T-helper 17 cell (primary cell): ENCODE results near the gene DELE1. TPM values are rescaled to one million over a fixed set of nuclear protein-coding genes. Genes with fewer than 3 reads are reported as not detected.

Experiments
- ATAC-seq: fragments of 150-1000 bp; cut with Tn5 transposase; 2 replicates; pipeline ENCODE4 v1.10.0; 2021; ENCODE audit warnings: mild to moderate bottlenecking, moderate library complexity
- DNase-seq, 3 donors: peaks; one replicate each; pipeline versions ENCODE4 v3.0.0 to v3.0.0-alpha.2; 2020 to 2021
- H3K9me3 ChIP-seq: one replicate; pipeline ENCODE4 v1.7.0; 2013; ENCODE audit warnings: low read length, mild to moderate bottlenecking; ENCODE audit not compliant: control insufficient read depth, poor library complexity, severe bottlenecking
- H3K27ac Mint-ChIP-seq: one replicate; pipeline ENCODE4 v1.8.0; 2022; ENCODE audit warnings: mild to moderate bottlenecking, moderate library complexity, mixed read lengths
- H3K27me3 Mint-ChIP-seq: one replicate; pipeline ENCODE4 v1.8.0; 2022; ENCODE audit warnings: mixed read lengths
- H3K36me3 Mint-ChIP-seq: one replicate; pipeline ENCODE4 v1.8.0; 2022; ENCODE audit warnings: low read depth, mixed read lengths
- H3K4me1 Mint-ChIP-seq: one replicate; pipeline ENCODE4 v1.8.0; 2022; ENCODE audit warnings: mild to moderate bottlenecking, mixed read lengths
- H3K4me3 Mint-ChIP-seq: one replicate; pipeline ENCODE4 v1.8.0; 2022; ENCODE audit warnings: mild to moderate bottlenecking, moderate library complexity, mixed read lengths
- total RNA-seq, 4 donors: library from RNA in 2 of 4; stranded (reverse) in 2 of 4; gene quantifications; one replicate each; pipeline ENCODE4 v1.2.3 and lab custom pipeline; 2022 to 2026

The DELE1 gene
- total RNA-seq, 2 donors from 2014 or later = 76.6 to 86.7 TPM

DNA sequence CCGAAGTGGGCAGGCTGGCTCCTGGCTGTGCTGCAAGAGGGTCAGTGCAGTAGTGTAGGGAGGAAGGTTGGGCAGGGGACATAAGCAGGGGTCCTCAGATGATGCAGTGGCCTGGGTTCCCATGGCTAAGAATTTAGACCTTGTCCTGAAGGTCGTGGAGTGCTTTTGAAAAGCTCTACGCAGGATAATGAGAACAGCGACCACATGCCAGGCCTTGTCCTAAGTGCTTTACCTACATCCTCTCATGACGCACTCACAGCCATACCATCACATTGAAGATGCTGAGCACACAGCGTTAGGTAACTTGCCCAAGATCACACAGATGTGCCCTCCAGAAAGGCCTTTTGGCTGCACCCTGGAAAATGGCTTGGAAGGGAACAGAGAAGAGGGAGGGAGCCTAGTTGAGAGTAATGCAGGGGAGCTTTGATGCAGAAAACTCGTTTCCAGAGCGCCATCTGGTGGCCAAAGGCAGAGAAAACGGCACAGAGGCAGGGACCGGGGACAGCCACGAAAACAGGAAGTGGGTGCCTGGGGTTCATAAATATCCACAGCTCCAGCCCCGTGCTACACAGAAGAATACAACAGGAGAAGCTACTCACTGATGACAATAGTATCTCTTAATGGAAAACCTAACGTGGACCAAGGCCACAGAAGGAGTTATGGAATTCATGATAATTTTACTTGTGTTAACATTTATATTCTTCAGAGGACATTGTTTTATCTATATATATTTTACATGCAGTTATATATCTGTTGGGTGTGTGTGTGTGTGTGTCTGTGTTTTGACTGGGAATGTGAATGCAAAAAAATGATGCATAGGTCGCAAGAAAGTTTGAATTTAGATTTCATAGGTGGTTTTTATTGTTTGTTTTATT is 37.0 kb downstream of the DELE1 start:
- ATAC-seq = peak; percentile 96
- H3K9me3 ChIP-seq = no peaks in the 10 kb centered on the region
- Mint-ChIP-seq H3K27me3 (no peaks in the 10 kb centered on the region), H3K27ac (peak overlapping the region; percentile 84), H3K4me1 (peaks cover 31% of the 10 kb centered on the region), H3K4me3 (peak overlapping the region; percentile 74), H3K36me3 (peaks cover 3% of the 10 kb centered on the region)
- peak; percentile 71 to 87 (median 79) for DNase-seq

DNA sequence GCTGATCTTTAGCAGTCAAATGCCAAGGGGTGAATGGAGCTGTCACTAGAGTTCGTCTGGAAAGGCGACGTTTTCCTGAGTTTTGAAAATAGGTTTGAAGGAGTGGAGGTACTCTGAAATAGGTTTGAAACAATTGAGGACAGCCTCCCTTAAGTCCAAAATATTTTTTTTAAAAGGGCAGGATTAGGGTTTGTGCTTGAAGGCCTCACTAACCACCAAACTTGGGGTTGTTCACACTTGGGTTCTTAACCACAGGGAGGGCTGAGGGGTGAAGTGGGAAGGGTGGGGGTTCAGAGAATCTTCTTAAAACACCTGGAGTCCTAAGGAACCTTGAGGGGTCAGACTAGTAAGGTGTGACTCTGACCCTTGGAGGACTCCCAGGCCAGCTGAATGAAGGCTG is 37.8 kb downstream of the DELE1 start:
- no peaks in the 10 kb centered on the region for H3K9me3 ChIP-seq
- H3K36me3 Mint-ChIP-seq = peaks cover 3% of the 10 kb centered on the region
- no peak overlapping the region for H3K4me3 Mint-ChIP-seq
- ATAC-seq = no peak
- peaks cover 31% of the 10 kb centered on the region for H3K4me1 Mint-ChIP-seq
- no peaks in the 10 kb centered on the region for H3K27me3 Mint-ChIP-seq
- DNase-seq = no peak
- peak overlapping the region; percentile 84 for H3K27ac Mint-ChIP-seq

DNA sequence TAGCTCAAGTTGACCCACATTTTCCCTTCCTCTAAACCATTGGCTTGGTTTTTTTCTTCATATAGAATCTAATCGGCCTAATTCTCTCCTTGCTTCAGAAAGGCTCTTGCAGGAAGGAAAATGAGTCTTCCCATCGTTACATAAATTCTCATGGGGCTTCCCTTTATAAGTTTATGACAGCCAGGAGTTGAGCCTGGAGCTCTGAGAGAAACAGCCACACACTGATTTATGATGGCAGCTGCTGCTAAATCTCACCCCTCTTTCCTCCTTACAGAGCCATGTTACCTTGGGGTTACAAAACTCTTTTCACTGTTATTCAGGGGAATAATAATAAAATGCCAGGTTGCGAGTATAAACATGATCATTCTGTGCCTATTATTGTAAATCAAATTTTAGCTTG is 40.0 kb downstream of the DELE1 start:
- peaks cover 3% of the 10 kb centered on the region for H3K36me3 Mint-ChIP-seq
- ATAC-seq = no peak
- H3K9me3 ChIP-seq = no peaks in the 10 kb centered on the region
- H3K27me3 Mint-ChIP-seq = no peaks in the 10 kb centered on the region
- H3K4me1 Mint-ChIP-seq = peaks cover 28% of the 10 kb centered on the region
- H3K4me3 Mint-ChIP-seq = no peak overlapping the region
- no peak for DNase-seq
- no peak overlapping the region for H3K27ac Mint-ChIP-seq

DNA sequence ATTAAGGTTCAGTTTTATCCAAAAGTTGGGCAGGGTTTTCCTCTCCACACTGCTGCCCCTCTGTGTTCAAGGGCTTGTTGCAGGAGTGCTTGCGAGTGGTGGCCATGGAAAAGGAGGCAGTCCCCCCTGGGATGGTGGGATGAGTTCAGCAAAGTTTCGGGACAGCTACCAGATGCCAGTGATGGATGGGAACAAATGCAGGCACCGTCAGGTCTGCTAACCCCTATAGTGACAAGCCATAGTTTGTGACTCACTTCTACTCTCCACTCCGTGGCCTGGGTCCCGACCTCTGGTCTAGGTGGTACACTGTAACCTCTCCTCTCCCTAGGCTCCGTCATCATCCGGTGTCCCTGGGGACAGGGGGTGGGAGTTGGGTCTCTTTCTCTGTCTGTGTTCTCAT is 41.4 kb downstream of the DELE1 start:
- H3K9me3 ChIP-seq = no peaks in the 10 kb centered on the region
- no peak overlapping the region for H3K4me3 Mint-ChIP-seq
- H3K36me3 Mint-ChIP-seq = peaks cover 5% of the 10 kb centered on the region
- no peaks in the 10 kb centered on the region for H3K27me3 Mint-ChIP-seq
- H3K4me1 Mint-ChIP-seq = peaks cover 29% of the 10 kb centered on the region
- no peak overlapping the region for H3K27ac Mint-ChIP-seq
- DNase-seq (no peak), ATAC-seq (no peak)

DNA sequence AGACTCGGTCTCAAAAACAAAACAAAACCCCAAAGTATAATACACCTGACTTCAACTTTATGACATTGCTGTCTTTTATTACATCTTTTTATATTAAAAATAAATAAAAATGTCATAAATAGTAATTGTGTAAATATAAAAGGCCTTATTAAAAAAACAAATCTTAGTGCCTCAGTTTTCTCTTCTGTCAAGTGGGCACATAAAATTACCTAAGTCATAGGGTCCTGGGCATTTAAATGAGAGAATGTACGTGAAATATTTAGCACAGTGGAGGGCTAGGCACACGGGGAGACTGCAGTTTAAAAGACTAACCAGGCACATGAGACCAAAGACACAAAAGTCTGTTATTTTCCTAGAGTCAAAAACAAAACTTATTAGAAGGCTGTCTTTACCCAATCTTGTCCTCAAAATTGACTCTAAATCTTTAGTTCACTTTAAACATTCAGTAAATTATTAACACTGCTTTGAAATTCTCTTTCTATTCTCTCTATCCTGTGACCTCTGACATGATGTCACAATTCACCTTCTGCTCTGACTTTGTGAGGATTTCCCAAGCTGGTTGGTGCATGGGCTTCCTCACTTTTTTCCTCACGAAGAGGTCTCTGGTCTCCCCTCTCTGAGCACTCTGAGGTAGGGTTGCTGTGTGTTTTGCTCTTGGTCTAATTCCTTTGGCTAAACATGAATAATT is 42.7 kb downstream of the DELE1 start:
- Mint-ChIP-seq H3K27me3 (no peaks in the 10 kb centered on the region), H3K4me3 (no peak overlapping the region), H3K4me1 (peaks cover 25% of the 10 kb centered on the region), H3K27ac (no peak overlapping the region), H3K36me3 (peaks cover 5% of the 10 kb centered on the region)
- no peak for ATAC-seq
- DNase-seq = no peak
- no peaks in the 10 kb centered on the region for H3K9me3 ChIP-seq

DNA sequence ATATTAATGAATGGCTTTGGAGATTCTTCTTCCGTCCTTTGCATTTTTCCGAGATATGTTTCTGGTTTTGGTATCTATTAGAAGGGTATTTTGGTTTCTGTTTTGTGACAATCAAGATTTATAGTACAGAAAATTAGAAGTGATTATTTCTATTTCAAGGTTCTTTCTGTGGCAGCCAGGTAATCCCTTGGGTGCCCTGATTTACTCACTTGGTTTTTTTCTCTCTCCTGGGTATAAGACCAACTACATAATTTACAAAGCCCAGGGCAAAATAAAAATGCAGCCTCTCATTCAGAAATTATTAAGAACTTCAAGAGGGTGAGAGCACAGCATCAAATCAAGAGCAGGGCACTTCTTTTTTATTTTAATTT is 43.3 kb downstream of the DELE1 start:
- Mint-ChIP-seq H3K4me3 (no peak overlapping the region), H3K27me3 (no peaks in the 10 kb centered on the region), H3K36me3 (peaks cover 5% of the 10 kb centered on the region), H3K4me1 (peaks cover 27% of the 10 kb centered on the region), H3K27ac (no peak overlapping the region)
- no peaks in the 10 kb centered on the region for H3K9me3 ChIP-seq
- ATAC-seq = no peak
- DNase-seq = no peak

DNA sequence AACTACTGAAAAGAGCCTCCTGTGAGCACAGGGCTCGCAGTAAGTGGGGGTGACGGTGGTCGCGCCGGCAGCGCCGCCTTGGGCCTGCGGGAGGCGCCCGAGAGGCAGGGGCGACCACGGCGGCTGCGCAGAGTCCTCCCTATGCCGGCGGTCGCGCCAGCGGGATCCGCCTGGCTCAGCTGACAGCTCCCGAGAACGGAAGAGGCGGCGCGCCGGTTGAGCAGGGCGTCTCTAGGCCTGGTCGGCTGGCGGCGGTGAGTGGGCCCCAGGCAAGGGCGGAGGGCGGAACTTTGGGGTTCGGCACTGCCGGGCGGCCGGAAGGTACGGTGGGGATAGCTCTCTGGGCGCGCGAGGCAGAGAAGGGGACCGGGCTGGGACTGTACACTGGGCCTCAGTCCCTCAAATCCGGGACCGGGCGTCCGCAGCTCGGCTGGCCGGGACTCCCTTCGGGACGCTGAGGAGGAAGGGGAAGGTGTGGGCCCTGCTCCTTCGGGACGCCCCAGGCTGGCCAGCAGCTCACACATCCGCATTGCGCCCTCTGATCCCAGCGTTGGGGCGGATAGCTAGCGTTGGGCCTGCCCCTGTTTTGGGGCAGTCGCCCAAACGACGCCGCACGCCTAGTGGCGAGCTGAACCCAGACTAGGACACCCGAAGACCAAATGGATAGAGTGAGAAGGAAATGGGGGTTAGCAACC is 45.4 kb downstream of the DELE1 start, which contains the start of gene RNF14:
TSS of gene RNF14 (plus strand) at position 192 of the 695 bp plus-strand sequence. CDS start 4,484 bp downstream, outside the sequence.
- Mint-ChIP-seq H3K27ac (peak within 1 kb of the TSS; percentile 96), H3K36me3 (peaks cover 2% of the 10 kb centered on the region), H3K4me1 (peaks cover 34% of the 10 kb centered on the region), H3K27me3 (no peaks in the 10 kb centered on the region), H3K4me3 (peak within 1 kb of the TSS; percentile 98)
- H3K9me3 ChIP-seq = no peaks in the 10 kb centered on the region
- peak; percentile 98 for ATAC-seq
- DNase-seq = peak; percentile 90 to 93 (median 91)

DNA sequence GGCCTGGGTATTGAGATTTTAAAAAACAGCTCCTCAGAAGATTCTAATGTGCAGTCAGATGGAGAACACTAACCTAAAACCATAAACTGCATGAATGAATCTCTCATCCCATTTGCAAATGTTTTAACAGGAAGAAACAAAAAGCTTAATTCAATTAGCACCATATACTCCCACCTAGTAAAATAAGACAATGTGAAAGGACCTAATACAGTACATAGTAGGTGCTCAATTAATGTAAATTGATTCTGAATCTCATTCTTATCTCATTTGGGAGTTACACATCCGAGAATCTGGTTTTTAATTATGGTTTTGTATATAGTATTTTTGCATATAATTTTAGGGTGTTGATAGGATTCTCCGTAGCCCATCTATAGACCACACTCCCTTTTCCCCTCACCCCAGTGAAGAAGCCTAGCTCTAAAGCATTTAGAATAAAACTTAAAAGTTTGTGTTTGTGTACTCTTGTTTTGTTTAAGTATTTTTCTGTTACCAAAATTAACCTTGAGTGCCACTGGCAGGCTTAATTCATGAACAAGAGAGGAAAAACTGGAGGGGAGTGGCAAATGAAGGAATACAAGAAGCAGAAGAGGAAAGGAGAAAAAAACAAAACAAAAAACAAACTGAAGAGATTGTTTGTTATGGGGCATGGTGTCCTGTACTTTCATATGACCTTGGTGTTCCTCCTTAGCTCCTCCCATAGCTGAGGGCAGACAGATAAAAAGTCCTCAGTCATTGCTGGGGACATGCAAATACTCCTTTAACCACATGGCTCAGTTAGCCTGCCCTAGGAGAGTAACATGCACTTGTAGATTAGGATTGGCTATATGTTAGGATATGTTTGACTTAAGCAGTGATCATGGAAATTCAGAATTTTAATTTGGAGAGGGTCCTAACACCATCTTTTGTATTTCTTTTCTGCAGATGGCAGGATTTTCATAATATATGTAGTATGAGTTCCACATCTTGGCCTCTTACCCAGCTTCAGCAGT is 46.4 kb downstream of the DELE1 start:
- DNase-seq (no peak), ATAC-seq (no peak)
- Mint-ChIP-seq H3K4me1 (peaks cover 34% of the 10 kb centered on the region), H3K27me3 (no peaks in the 10 kb centered on the region), H3K27ac (peak overlapping the region; percentile 96), H3K4me3 (peak overlapping the region; percentile 98), H3K36me3 (peaks cover 5% of the 10 kb centered on the region)
- H3K9me3 ChIP-seq = no peaks in the 10 kb centered on the region

DNA sequence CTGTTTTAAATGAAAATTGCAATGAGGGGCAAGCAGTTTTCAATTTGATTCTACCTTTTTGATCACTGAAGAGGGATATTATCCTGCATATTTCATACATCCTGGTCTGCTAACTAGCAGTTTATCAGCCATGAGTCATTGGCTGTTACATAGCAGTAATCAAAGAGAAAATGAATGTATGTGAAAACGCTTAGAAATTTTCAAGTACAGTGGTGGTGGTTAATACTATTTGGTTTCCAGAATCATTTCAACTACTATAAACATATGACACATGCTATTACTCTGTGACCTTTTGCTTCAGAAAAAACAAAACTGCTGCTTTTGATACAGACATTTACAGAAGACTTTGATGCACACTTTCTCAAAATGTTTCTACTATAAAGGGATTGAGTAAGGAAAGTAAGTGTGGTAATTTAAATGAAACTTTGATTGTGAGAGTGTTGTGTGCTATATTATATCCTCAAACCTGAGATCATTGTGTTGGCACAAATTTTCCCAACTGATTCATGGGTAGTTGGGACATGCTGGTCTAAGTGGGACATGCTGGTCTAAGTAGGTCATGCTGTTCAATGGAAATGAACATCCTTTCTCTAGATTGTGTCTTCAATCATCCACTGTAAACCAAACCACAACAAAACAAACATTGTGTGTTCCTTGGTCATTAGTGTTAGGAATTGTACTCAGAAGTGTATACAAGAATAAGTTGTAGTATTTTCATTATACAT is 50.4 kb downstream of the DELE1 start:
- ATAC-seq (no peak), DNase-seq (no peak)
- Mint-ChIP-seq H3K27me3 (no peaks in the 10 kb centered on the region), H3K4me3 (no peak overlapping the region), H3K36me3 (peaks cover 3% of the 10 kb centered on the region), H3K4me1 (peaks cover 27% of the 10 kb centered on the region), H3K27ac (no peak overlapping the region)
- no peaks in the 10 kb centered on the region for H3K9me3 ChIP-seq

DNA sequence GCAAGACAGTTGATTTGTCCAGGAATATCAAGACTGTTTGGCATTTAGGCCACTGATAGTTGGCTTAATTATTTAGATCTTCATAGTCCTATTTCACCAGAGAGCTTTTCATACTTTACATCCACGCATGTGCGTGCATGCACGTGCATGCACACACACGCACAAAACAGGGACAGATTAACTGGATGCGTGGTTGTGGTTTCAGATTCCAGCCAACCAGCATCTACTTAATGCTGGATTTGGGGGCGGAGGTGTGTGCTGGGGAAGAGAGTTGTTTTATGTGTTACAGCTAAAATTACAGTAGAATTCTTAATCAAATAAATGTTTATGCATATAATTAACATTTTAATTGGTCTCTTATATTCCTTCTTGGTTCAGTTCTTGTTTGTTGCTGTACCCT is 52.5 kb downstream of the DELE1 start:
- peaks cover 7% of the 10 kb centered on the region for H3K36me3 Mint-ChIP-seq

DNA sequence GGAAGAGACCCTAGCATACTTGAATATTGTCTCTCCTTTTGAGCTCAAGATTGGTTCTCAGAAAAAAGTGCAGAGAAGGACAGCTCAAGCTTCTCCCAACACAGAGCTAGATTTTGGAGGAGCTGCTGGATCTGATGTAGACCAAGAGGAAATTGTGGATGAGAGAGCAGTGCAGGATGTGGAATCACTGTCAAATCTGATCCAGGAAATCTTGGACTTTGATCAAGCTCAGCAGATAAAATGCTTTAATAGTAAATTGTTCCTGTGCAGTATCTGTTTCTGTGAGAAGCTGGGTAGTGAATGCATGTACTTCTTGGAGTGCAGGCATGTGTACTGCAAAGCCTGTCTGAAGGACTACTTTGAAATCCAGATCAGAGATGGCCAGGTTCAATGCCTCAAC is 54.7 kb downstream of the DELE1 start:
- H3K9me3 ChIP-seq = no peaks in the 10 kb centered on the region
- Mint-ChIP-seq H3K4me1 (peaks cover 12% of the 10 kb centered on the region), H3K36me3 (peaks cover 8% of the 10 kb centered on the region), H3K27ac (no peak overlapping the region), H3K27me3 (no peaks in the 10 kb centered on the region), H3K4me3 (no peak overlapping the region)
- ATAC-seq (no peak), DNase-seq (no peak)

More for the DNA sequence above, 52.5 kb downstream of the DELE1 start:
- H3K4me3 Mint-ChIP-seq = no peak overlapping the region
- H3K9me3 ChIP-seq = no peaks in the 10 kb centered on the region
- H3K27me3 Mint-ChIP-seq = no peaks in the 10 kb centered on the region
- ATAC-seq (no peak), DNase-seq (no peak)
- H3K27ac Mint-ChIP-seq = no peak overlapping the region
- H3K4me1 Mint-ChIP-seq = peaks cover 14% of the 10 kb centered on the region

DNA sequence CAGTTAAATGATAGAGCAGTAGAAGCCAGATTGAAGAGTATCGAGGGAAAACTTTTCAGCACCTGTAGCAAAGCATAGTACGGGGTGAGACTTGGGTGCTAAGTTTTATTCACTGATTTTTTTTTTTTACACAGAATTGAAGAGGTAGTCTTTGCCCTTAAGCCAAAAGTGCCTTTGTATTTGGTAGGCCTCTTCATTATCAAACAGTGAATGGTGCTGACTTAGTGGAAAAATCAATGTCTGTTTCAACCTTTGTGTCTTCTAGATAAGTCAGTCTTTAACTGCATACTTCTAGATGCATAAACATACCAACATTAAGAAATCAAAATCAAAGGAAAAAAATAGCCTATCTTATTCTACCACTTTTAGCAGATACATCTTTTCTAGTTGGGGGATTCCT is 59.0 kb downstream of the DELE1 start:
- Mint-ChIP-seq H3K27ac (no peak overlapping the region), H3K4me3 (no peak overlapping the region), H3K27me3 (no peaks in the 10 kb centered on the region), H3K4me1 (peaks cover 13% of the 10 kb centered on the region), H3K36me3 (peaks cover 17% of the 10 kb centered on the region)
- DNase-seq = no peak
- ATAC-seq = no peak
- no peaks in the 10 kb centered on the region for H3K9me3 ChIP-seq
